Neural crest cell (in vitro differentiated cells): Measurements from ENCODE around the gene OSBPL3. TPM values are rescaled to one million over a fixed set of nuclear protein-coding genes. Genes with fewer than 3 reads are reported as not detected.
A peak's percentile ranks its signal among the peaks of the same experiment; 100 is the strongest.

Source experiments
- DNase-seq: peaks from one replicate; pipeline ENCODE4 v3.0.0; 2021; ENCODE audit warnings: low read depth, mixed read lengths, low spot score
- H3K27ac Mint-ChIP-seq: one replicate; pipeline ENCODE4 v1.8.0; 2021; ENCODE audit warnings: mild to moderate bottlenecking, mixed read lengths; ENCODE audit not compliant: unreplicated experiment
- H3K27me3 Mint-ChIP-seq: 2 replicates; pipeline ENCODE4 v1.8.0; 2021; ENCODE audit warnings: low read depth, mild to moderate bottlenecking, mixed read lengths
- H3K36me3 Mint-ChIP-seq: 2 replicates; pipeline ENCODE4 v1.8.0; 2021; ENCODE audit warnings: low read depth, mild to moderate bottlenecking, mixed read lengths
- H3K4me1 Mint-ChIP-seq: 2 replicates; pipeline ENCODE4 v1.8.0; 2021; ENCODE audit warnings: mixed read lengths
- H3K4me3 Mint-ChIP-seq: one replicate; pipeline ENCODE4 v1.8.0; 2021; ENCODE audit warnings: mild to moderate bottlenecking, mixed read lengths
- H3K9me3 Mint-ChIP-seq: 2 replicates; pipeline ENCODE4 v1.8.0; 2021; ENCODE audit warnings: mixed read lengths
- CTCF ChIP-seq: fragments of 200-600 bp; sonication (generic); conservative IDR thresholded peaks from 2 replicates; pipeline ENCODE4 v1.5.0; 2021; ENCODE audit warnings: antibody characterized with exemption, mild to moderate bottlenecking
- total RNA-seq: library from RNA; stranded (reverse); gene quantifications from 2 replicates; pipeline ENCODE4 v1.2.1, GENCODE V29; 2021

The OSBPL3 gene
- total RNA-seq, 1 donor from 2014 or later = 11.8 TPM

DNA sequence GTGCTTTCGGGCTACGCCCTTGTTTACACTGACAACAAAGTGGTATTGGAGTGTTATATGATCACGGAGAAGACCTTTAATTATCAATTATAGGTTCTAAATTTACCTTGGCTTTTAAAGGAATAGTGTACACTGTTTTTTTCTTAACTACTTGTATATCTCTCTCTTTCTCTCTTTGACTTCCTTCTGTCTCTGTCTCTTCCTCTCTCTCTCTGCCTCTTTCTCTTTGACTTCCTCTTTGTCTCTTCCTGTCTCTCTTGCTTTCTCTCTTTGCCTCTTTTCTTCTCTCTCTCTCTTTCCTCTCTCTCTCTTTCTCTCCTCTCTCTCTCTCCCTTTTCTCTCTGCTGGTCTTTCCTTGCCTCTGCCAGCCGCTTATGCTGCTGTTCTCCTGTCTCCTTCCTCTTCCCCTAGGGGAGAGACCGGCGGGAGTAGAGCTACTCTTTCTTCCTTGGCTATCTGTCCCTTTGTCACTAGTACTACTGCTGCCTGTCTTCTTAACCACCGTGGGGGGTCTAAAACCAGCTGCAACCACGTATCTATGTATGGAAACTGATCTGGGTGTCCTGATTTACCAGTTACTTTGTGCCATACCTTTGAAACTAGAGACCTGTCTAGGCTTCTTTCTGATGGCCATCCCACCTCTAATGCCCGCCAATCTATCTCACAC, 185.9 kb downstream of the OSBPL3 start:
- Mint-ChIP-seq H3K4me1 (peaks cover 19% of the 10 kb centered on the region), H3K9me3 (peaks cover 9% of the 10 kb centered on the region), H3K36me3 (peaks cover 2% of the 10 kb centered on the region), H3K4me3 (no peak overlapping the region), H3K27ac (peak overlapping the region; percentile 9), H3K27me3 (no peaks in the 10 kb centered on the region)
- no peak for DNase-seq
- TF ChIP-seq CTCF = no peak

DNA sequence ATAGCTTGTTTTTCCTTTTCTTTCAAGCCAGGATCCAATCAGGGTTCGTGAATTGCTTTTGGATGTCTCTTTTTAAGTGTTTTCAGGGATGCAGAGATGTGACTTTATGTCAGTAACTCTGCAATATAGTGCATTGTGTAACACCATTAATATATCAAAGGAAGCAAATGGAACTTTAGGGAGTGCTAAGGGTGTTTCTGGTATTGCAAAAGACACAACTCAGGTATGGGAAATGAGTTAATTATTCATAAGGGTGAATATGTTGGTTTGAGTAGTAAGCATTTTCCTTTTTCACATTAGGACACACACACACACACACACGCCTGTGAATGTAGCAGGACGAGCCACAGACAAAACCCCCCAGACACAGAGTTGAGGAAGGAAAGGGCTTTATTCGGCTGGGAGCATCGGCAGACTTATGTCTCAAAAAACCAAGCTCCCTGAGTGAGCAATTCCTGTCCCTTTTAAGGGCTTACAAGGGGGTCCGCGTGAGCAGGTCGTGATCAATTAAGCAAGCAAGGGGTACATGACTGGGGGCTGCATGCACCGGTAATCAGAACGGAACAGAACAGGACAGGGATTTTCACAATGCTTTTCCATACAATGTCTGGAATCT, 190.9 kb downstream of the OSBPL3 start:
- no peak for TF ChIP-seq CTCF
- peaks cover 15% of the 10 kb centered on the region for H3K9me3 Mint-ChIP-seq
- no peaks in the 10 kb centered on the region for H3K27me3 Mint-ChIP-seq
- H3K4me3 Mint-ChIP-seq = no peak overlapping the region
- H3K36me3 Mint-ChIP-seq = peaks cover 5% of the 10 kb centered on the region
- H3K27ac Mint-ChIP-seq = no peak overlapping the region
- no peak for DNase-seq
- H3K4me1 Mint-ChIP-seq = peaks cover 1% of the 10 kb centered on the region

DNA sequence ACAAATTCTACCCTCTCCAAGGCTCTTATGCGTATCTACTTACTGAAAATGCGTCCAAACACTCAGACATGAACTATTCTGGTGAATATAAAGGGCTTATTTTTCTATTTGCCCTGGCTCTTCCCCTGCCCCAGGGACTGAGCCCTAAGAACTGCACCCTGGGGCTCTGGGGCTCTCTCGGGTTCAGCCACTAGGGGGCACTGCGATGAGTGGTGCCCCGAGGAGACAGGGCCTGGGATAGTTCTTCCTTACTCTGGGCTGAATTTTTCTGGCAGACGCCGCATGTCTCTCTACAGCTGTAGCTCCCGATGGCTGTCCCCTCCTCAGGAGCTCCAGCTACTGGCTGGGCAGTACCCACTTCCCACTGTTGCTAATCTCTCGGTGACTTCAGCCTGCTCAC, 191.9 kb downstream of the OSBPL3 start:
- TF ChIP-seq CTCF = peak; percentile 55
- Mint-ChIP-seq H3K9me3 (peaks cover 24% of the 10 kb centered on the region), H3K4me3 (no peak overlapping the region), H3K36me3 (peaks cover 10% of the 10 kb centered on the region), H3K4me1 (no peaks in the 10 kb centered on the region), H3K27ac (no peak overlapping the region), H3K27me3 (no peaks in the 10 kb centered on the region)
- no peak for DNase-seq

- Mint-ChIP-seq H3K36me3 (peaks cover 10% of the 10 kb centered on the region), H3K27ac (no peak overlapping the region), H3K4me1 (no peaks in the 10 kb centered on the region), H3K9me3 (peaks cover 24% of the 10 kb centered on the region), H3K27me3 (no peaks in the 10 kb centered on the region), H3K4me3 (no peak overlapping the region)
- no peak for DNase-seq
- TF ChIP-seq CTCF = no peak
Observed at GRCh38 chr7:24786941-24787340, 193.0 kb downstream of the OSBPL3 start.

- Mint-ChIP-seq H3K36me3 (peaks cover 10% of the 10 kb centered on the region), H3K4me1 (no peaks in the 10 kb centered on the region), H3K4me3 (no peak overlapping the region), H3K27ac (no peak overlapping the region), H3K9me3 (peaks cover 24% of the 10 kb centered on the region), H3K27me3 (no peaks in the 10 kb centered on the region)
- TF ChIP-seq CTCF = no peak
- DNase-seq = no peak
Observed at GRCh38 chr7:24786306-24786705, 193.7 kb downstream of the OSBPL3 start.
